ENCODE results near the gene PIAS3. TPM values are rescaled to one million over a fixed set of nuclear protein-coding genes. Genes with fewer than 3 reads are reported as not detected.

PIAS3 gene
- total and polyA plus RNA-seq, 10 of the 15 experiments (the other 5 are each of a cell fraction or from before 2014, with no cell fraction given) = 0.85 to 14.9 (median 10.6) TPM

- H4K20me1 ChIP-seq (ENCODE audit: control insufficient read depth, insufficient read depth) = no peaks in the 10 kb centered on the region
- TF ChIP-seq ZNF384 (IDR thresholded peaks at IDR 0.05; ENCODE audit: borderline replicate concordance, low read depth, low read length) (no peak), SPI1 (IDR thresholded peaks at IDR 0.05; ENCODE audit: borderline replicate concordance, insufficient read depth, low read depth, low read length) (peak; percentile 56; the same call in 1 of the 2 replicates), EED (IDR thresholded peaks at IDR 0.05; ENCODE audit: low read depth) (0 out of 2 replicates have a peak, but pooled peaks have one; percentile 15), EGR1 (IDR thresholded peaks at IDR 0.05; ENCODE audit: borderline replicate concordance in 1 of 2, low read depth in 2 of 2, low read length in 2 of 2) (0 out of 3 replicates have a peak, but pooled peaks of 1 of the 2 experiments have one; percentile 43)
- POLR2A ChIA-PET = interaction anchor here (0.9 to 1.2 kb wide), 3 partner anchors 9 to 92 kb away, joined by 3 read pairs; partner anchors contain the start of genes ANKRD34A and POLR3GL
- H3K4me3 ChIP-seq = peak overlapping the region; percentile 55; the same call in 1 of the 2 replicates
- peak overlapping the region; percentile 20; the same call in 1 of the 2 replicates for H3K9ac ChIP-seq (ENCODE audit: control insufficient read depth, insufficient read depth, low read length)
- SMC1A ChIA-PET (ENCODE audit: uncharacterized antibody, unreplicated experiment) = interaction anchor here (1.0 to 1.3 kb wide), 2 partner anchors 13 to 14 kb away, joined by 3 to 6 read pairs; partner anchors contain the start of genes ANKRD35 and PIAS3
- H3K79me2 ChIP-seq (ENCODE audit: control insufficient read depth, insufficient read depth, low read length) = no peaks in the 10 kb centered on the region
- 27% methylated on average over 47 of the region's 47 CpGs for WGBS (ENCODE audit: insufficient coverage, insufficient replicate concordance, low lambda C conversion rate, missing lambda C conversion rate)
- FAIRE-seq (peak; percentile 38), ATAC-seq (peak; percentile 82), DNase-seq (ENCODE audit: low read depth, low spot score) (no peak)
- peak overlapping the region; percentile 8 for H2AFZ ChIP-seq (ENCODE audit: control insufficient read depth, low read depth, low read length)
- H3K4me1 ChIP-seq (ENCODE audit: control insufficient read depth, insufficient read depth, low read length) = 0 out of 2 replicates have a peak, but pooled peaks cover 3% of the 10 kb centered on the region
- H3K27ac ChIP-seq (ENCODE audit: control insufficient read depth, insufficient read depth) = no peak overlapping the region
- in situ Hi-C loops (cut with MboI) = no loop called here
- no peaks in the 10 kb centered on the region for H3K36me3 ChIP-seq (ENCODE audit: control insufficient read depth in 2 of 2, insufficient read depth in 2 of 2, low read length in 1 of 2)
- intact Hi-C loops (cut with micrococcal nuclease; ENCODE audit: unreplicated experiment) = no loop called here
- H3K4me2 ChIP-seq (ENCODE audit: control insufficient read depth, insufficient read depth) = peak overlapping the region; percentile 52
- RAD21 ChIA-PET (ENCODE audit: unreplicated experiment) = no interaction called here
- H3K27me3 ChIP-seq (replicated peaks in 1 of 2; ENCODE audit: control insufficient read depth in 2 of 2, insufficient read depth in 2 of 2, low read length in 1 of 2) = peaks cover 0 to 5% of the 10 kb centered on the region in 2 experiments
- no TSS peak for BruUV-seq (replicated peaks)
- H3K9me3 ChIP-seq (replicated peaks; ENCODE audit: control insufficient read depth, insufficient read depth, low read length) = no peaks in the 10 kb centered on the region
- CTCF ChIA-PET = interaction anchor here (0.6 to 1.5 kb wide), 4 partner anchors 12 to 27 kb away, joined by 3 to 6 read pairs (median 4); partner anchors contain the start of genes NUDT17 and PIAS3
Measured at GRCh38 chr1:145871994-145872924, 13.4 kb upstream of the PIAS3 start.
